PFSK-1 (cell line): Measurements from ENCODE around the gene SCFD1.

ENCODE experiments used
- FOXP2 ChIP-seq: optimal IDR thresholded peaks from 2 replicates; pipeline ENCODE3; 2011; ENCODE audit warnings: borderline replicate concordance, control low read depth, inconsistent platforms; ENCODE audit not compliant: insufficient read depth; ENCODE audit errors: extremely low read length, extremely low read depth
- POLR2AphosphoS5 ChIP-seq: IDR thresholded peaks from 2 replicates; pipeline ENCODE4 v1.6.1; 2012; ENCODE audit warnings: low read depth, mild to moderate bottlenecking, control low read depth, low read length, moderate library complexity
- SIN3A ChIP-seq: IDR thresholded peaks from 2 replicates; pipeline ENCODE4 v1.6.1; 2012; ENCODE audit warnings: mild to moderate bottlenecking, low read length, moderate library complexity, borderline replicate concordance; ENCODE audit not compliant: insufficient read depth
- TAF1 ChIP-seq: IDR thresholded peaks from 2 replicates; pipeline ENCODE4 v1.6.1; 2012; ENCODE audit warnings: low read length, control low read depth, borderline replicate concordance; ENCODE audit not compliant: insufficient read depth
- TF ChIP-seq, protein P1 (sequence below), 2 experiments: IDR thresholded peaks; 2 replicates each; pipeline versions ENCODE4 v1.6.1 to v1.8.0; 2011 to 2012; ENCODE audit warnings: low read depth in 2 of 2, low read length in 2 of 2, control low read depth in 1 of 2, inconsistent platforms in 1 of 2, mild to moderate bottlenecking in 1 of 2, moderate library complexity in 1 of 2; ENCODE audit not compliant: insufficient read depth in 1 of 2

SCFD1 gene

DNA sequence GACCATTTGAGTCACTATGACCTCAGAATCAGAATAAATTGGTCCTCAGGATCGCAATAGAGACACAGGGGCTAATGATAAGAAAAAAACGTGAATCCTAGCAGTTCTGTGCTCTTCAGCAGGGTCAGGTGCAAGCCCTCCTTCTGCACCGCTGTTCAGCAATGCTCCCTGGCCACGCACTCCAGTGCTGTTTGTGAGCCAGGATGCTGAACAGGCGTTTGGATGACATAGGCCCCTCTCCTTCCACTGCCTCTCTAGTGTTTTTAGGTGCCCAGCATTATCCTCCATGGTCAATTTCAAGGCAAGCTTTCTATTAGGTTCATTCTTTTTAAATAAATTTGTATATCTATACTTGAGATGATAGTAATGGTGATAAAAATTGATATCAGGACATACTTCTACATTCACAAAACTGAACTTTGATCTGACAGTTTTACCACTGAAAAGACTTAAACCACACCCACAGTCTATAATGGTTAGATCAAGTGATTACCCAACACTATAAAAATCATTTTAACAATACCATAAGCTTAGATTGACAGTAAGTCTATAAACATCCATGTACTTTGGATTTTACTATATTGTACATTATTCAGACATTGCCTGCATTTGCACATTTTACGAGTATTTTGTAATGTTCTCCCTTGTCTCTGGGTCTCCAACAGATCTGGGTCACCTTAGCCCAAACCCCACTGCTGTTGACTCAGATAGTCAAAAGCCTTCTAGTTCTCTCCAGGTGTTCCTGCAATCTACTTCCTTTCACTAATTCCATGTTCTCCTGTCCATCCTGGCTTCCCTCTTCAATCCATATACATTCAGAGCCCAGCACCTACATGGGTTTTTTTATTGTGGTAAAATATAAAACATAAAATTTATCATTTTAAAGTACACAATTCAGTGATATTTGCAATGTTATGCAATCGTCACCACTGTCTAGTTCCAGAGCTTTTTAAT is 137.3 kb downstream of the SCFD1 start:
- TF ChIP-seq TAF1 (no peak), FOXP2 (no peak), SIN3A (no peak)

DNA sequence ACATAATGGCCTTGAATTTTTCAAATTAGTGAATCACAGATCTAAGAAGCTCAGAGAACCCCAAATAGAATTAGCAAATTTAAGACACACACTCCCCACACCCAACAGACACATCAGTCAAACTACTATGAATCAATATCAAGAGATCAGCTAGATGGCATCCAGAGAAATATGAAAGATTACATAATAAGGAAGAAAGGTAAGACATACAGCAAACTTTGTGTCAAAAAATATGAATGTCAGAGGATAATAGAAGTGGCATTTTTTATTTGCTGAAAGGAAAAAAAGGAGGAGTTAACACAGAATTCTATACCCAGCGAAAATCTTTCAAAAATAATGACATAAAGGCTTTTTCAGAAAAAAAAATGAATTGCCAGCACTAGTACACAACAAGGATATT is 141.8 kb downstream of the SCFD1 start:
- no peak for TF ChIP-seq FOXP2
- no peak for TF ChIP-seq SIN3A
- TF ChIP-seq TAF1, result no peak
- no peak for TF ChIP-seq POLR2AphosphoS5
- TF ChIP-seq, protein P1, sequence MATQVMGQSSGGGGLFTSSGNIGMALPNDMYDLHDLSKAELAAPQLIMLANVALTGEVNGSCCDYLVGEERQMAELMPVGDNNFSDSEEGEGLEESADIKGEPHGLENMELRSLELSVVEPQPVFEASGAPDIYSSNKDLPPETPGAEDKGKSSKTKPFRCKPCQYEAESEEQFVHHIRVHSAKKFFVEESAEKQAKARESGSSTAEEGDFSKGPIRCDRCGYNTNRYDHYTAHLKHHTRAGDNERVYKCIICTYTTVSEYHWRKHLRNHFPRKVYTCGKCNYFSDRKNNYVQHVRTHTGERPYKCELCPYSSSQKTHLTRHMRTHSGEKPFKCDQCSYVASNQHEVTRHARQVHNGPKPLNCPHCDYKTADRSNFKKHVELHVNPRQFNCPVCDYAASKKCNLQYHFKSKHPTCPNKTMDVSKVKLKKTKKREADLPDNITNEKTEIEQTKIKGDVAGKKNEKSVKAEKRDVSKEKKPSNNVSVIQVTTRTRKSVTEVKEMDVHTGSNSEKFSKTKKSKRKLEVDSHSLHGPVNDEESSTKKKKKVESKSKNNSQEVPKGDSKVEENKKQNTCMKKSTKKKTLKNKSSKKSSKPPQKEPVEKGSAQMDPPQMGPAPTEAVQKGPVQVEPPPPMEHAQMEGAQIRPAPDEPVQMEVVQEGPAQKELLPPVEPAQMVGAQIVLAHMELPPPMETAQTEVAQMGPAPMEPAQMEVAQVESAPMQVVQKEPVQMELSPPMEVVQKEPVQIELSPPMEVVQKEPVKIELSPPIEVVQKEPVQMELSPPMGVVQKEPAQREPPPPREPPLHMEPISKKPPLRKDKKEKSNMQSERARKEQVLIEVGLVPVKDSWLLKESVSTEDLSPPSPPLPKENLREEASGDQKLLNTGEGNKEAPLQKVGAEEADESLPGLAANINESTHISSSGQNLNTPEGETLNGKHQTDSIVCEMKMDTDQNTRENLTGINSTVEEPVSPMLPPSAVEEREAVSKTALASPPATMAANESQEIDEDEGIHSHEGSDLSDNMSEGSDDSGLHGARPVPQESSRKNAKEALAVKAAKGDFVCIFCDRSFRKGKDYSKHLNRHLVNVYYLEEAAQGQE (IDR thresholded peaks at IDR 0.05; ENCODE audit: insufficient read depth in 1 of 2, low read depth in 2 of 2, low read length in 2 of 2), result no peak

DNA sequence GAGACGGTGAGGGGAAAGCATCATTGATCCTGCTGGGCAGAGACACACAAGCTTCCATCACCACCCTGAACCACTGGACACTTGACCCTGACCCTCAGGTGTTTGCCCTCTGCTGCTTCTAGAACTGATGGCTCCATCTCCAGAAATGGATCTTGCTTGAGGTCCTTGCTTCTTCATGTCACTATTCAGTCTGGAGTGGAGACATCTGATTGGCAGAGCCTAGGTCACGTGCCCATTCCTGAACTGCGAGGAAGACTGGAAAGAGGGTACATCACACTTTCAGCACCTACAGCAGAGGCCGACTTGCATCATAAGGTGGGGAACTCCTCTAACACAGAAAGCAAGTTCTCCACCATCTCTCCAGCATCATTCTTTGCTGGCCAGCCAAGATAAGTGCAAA is 145.5 kb downstream of the SCFD1 start:
- TF ChIP-seq POLR2AphosphoS5 (no peak), FOXP2 (no peak), TAF1 (no peak), SIN3A (no peak)
- TF ChIP-seq, protein P1 (IDR thresholded peaks at IDR 0.05; ENCODE audit: insufficient read depth in 1 of 2, low read depth in 2 of 2, low read length in 2 of 2), result no peak

DNA sequence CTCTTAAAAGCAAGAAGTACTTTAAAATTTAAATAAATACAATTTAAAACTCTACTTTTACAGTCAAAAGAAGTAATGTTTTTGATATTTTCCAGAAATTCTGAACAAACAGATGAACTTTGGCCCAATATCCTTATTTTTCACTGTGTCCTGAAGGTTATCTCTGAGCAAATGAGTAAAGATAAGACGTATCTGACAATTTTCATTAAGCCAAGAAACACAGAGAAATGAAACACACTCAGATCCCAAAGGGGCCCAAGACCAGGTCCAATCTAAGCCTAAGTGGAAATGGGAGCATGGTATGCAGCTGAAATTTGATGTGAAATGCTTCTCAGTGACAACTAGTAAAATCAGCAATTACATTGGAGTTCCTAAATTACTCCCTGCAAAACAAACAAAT is 146.7 kb downstream of the SCFD1 start:
- no peak for TF ChIP-seq TAF1
- no peak for TF ChIP-seq SIN3A
- TF ChIP-seq, protein P1 (IDR thresholded peaks at IDR 0.05; ENCODE audit: insufficient read depth in 1 of 2, low read depth in 2 of 2, low read length in 2 of 2), result no peak
- TF ChIP-seq POLR2AphosphoS5, result no peak
- no peak for TF ChIP-seq FOXP2

DNA sequence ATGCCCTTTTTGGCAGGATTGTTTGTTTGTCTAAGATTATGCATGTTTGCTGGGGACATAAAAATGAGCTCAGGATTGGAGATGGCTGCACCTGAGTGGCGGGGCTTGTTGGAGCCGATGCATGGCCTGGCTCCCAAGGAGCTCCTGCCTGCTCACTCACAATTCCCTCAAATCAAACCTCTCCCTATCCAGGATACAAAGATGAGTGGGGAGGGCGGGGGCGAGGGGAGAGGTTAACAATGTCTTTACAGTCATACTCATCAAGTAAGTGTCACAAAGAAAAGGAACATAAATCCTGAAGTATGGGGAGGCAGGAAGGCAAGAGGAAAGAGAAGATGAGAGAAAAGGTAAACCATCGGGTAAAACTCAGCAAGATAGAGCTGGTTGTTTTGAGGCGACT is 148.3 kb downstream of the SCFD1 start:
- no peak for TF ChIP-seq FOXP2
- TF ChIP-seq, protein P1 (IDR thresholded peaks at IDR 0.05; ENCODE audit: insufficient read depth in 1 of 2, low read depth in 2 of 2, low read length in 2 of 2), result no peak
- TF ChIP-seq POLR2AphosphoS5, result no peak
- no peak for TF ChIP-seq SIN3A
- TF ChIP-seq TAF1, result no peak
